HG02840 (cell line): Measurements from ENCODE around the gene CHST11.

ENCODE experiments used
- ATAC-seq: cut with Tn5 transposase; IDR thresholded peaks from one replicate; pipeline ENCODE4 v1.9.1; 2021; ENCODE audit warnings: mild to moderate bottlenecking, moderate library complexity, moderate number of reproducible peaks; ENCODE audit not compliant: unreplicated experiment, low FRiP score

Gene CHST11

GRCh38 chr12:104638218-104638850 is 181.6 kb downstream of the CHST11 start:
- no peak for ATAC-seq

GRCh38 chr12:104638851-104639240 is 182.1 kb downstream of the CHST11 start:
- no peak for ATAC-seq

DNA sequence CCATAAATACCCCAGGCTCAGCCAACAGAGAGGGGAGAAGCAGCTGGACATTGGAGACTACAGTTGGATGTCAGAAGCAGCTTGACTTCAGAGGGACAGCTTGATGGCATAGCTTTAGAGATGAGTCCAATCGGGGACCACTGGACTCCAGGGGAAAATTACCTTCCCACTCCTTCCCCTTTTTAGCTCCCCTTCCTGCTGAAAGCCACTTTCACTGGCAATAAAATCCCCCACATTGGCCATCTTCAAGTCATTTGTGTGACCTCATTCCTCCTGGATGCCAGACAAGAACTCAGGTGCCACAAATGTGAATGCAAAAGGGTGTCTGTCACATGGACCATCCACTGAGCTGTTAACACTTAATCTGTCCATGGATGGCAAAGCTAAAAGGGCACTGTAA is 184.2 kb downstream of the CHST11 start:
- no peak for ATAC-seq

GRCh38 chr12:104641862-104642261 is 185.1 kb downstream of the CHST11 start:
- peak; percentile 93 for ATAC-seq

- ATAC-seq, result no peak
These were observed 186.5 kb downstream of the CHST11 start for GRCh38 chr12:104643093-104643818.

- no peak for ATAC-seq
These were observed 187.3 kb downstream of the CHST11 start for GRCh38 chr12:104643819-104644669.

DNA sequence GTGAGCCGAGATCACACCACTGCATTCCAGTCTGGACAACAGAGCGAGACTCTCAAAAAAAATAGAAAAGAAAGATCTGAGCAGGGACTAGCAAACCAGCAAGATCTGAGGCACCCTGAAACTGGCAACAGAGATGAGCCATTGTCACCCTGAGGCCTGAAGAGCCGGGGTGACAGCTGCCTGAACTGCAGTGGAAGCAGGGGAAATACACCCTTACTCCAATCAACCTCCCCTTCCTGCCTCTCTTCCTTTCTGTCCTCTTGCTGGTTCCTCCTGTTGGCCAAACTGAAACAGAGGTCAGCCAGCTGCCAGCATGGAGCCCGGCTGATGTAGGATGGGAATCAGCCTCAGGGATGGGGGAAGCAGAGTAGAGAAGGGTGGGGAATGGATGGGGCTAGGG is 192.0 kb downstream of the CHST11 start:
- no peak for ATAC-seq

DNA sequence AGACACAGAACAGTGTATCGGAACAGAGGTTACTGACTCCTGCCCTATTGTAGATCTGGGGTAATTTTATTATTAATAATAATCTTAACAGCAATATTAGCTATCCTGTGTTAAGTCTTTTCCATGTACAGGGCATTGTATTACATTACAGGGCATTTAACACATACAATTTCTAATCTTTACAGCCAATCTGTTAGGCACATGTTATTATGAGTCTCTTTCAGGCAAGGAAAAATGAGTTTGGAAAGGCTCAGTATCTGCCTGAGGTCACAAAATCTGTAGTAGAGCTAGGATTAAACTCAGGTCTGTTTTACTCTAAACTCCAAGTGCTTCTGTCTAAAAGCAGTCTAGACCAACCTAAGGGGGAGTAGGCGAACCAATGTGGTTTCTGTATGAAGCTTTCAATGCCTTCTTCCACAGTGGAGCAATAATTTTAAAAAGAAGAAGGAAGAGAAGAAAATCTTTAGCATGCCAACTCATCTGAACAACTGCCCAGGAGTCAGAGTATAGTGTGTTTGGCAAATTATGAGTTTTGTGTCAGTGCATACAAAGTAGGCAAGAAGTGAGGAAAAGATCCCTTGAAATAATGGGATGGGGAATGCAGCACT is 192.6 kb downstream of the CHST11 start:
- no peak for ATAC-seq

- no peak for ATAC-seq
These were observed 193.2 kb downstream of the CHST11 start for GRCh38 chr12:104649921-104650320.

DNA sequence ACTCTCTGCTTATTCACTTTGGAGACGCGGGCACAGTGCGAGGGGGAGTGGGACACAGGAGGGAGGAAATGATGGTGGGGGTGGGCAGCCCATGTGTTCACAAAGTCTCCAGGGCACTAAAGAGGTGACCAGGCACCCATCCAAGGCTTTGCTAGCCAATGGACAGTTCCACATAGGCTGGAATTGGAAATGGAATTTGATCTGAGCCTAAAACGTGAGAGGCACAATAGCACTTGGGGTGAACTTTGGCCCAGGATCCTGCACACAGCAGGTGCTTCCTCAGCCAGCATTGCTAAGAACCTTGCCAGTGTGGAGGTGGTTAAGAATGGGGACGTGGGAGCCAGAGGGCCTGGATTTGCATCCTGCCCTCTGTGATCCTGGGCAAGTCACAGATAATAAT is 193.8 kb downstream of the CHST11 start:
- ATAC-seq, result no peak

DNA sequence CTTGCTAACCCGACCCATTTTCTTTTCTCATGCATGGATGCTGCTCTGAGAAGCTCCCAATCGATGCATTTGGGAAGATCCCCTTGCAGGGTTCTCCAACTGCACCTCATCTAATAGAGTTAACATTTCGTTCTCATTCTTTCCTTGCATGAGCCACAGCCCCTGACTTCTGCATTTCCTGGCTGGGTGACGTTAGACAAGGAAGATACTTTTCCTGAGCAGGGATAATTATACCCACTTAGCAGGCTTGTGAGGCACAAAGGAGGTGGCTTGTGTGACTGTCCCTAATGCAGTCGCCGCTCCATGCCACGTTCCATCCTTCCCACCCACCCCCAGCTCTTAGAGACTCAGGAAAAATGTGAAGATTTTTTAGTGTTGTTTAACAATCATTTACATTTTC is 195.1 kb downstream of the CHST11 start:
- ATAC-seq, result no peak

DNA sequence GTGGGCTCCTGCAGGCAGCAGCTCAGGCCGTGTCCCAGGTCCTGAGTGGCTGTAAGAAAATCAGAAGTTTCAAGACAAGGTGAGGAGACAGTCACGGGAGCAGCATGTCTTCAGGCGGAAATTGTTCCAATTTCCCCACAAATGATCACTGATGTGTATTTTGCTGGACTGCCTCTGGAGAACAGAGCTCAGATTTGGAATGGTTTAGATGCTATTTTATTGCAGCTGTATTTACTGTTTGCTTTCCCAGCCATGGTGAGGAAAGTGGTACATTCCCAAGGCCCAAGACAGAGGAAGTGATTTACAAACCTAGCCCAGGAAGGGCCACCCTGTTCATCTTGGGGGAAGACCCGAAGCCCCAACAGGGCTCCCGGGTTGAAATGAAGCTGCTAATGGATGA is 195.6 kb downstream of the CHST11 start:
- no peak for ATAC-seq

DNA sequence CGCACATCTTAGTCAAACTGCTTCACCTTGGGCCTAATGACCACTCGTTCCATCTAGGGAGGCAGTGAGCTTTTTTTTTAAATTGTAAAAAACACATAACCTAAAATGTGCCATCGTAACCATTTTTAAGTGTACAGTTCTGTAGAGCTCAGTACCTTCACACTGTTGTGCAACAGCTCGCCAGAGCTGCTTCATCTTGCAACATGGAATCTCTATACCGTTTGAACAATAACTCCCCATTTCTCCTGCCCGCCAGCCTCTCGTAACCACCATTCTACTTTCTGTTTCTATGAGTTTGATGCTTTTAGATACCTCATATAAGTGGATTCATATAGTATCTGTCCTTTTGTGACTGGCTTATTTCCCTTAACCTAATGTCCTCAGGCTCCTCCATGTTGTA is 196.2 kb downstream of the CHST11 start:
- ATAC-seq, result no peak

GRCh38 chr12:104653730-104654664 is 197.2 kb downstream of the CHST11 start:
- ATAC-seq, result no peak

- ATAC-seq, result no peak
These were observed 198.2 kb downstream of the CHST11 start for GRCh38 chr12:104654665-104655609.

DNA sequence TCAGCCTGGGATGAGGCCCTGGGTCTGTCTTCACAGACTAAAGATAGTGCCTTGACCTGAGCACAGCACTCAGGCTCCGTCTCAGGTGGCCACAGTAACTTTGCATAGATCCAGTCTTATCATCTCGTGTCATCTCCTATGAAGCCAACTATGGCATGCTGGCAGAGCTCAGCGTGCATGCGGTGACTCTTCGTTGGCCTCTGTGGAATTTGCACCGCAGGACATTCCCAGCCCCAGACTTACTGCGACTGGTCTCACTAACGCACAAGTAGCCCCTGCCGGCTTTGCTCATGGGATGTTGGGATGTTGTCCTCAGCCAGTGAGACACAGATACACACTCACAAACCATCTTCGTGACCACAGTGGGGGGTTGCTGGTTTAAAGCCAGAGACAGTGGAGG is 199.6 kb downstream of the CHST11 start:
- ATAC-seq, result no peak

GRCh38 chr12:104656921-104657320 is 200.2 kb downstream of the CHST11 start:
- no peak for ATAC-seq

DNA sequence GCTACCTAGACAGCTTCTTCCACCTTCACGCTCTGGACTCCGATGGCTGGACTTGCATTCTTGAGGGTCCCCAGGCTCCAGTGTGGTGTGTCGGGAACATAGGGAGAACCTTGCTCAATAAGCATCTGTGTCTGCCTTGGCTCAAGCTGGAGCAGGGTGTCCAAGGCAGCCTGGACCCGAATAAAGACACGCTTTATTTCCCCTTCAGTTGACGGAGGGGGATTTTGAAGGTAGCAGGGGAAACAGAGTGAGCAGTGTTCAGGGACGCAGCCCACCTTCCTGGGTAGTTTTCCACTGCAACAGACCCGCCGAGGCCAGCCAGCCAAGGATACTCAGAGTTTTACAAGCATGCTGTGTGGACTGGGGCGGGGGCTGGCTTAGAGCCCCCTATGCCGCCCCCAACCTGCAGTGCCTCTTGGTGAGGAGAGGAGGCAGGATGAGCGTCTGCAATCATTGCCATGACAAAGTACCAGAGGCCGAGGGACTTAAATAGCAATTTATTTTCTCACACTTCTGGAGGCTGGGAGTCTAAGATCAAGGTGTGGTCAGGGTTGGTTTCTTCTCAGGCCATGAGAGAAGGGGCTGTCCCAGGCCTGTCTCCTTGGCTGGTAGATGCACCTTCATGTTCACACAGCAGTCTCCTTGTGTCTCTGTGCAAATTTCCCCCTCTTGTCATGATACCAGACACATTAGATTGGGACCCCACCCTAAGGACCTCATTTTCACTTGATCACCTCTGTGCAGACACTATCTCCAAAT is 201.2 kb downstream of the CHST11 start:
- no peak for ATAC-seq
